GM21423 (cell line): ENCODE results near the gene ERGIC1.
"Not testable (repeated sequence)": the region's sequence is repeated elsewhere in the genome, so short reads cannot be mapped to it uniquely, and the experiment has no call there.

Experiments used
- ATAC-seq: cut with Tn5 transposase; IDR thresholded peaks from one replicate; pipeline ENCODE4 v1.9.1; 2021; ENCODE audit warnings: mild to moderate bottlenecking, moderate library complexity; ENCODE audit not compliant: unreplicated experiment

ERGIC1 gene

DNA sequence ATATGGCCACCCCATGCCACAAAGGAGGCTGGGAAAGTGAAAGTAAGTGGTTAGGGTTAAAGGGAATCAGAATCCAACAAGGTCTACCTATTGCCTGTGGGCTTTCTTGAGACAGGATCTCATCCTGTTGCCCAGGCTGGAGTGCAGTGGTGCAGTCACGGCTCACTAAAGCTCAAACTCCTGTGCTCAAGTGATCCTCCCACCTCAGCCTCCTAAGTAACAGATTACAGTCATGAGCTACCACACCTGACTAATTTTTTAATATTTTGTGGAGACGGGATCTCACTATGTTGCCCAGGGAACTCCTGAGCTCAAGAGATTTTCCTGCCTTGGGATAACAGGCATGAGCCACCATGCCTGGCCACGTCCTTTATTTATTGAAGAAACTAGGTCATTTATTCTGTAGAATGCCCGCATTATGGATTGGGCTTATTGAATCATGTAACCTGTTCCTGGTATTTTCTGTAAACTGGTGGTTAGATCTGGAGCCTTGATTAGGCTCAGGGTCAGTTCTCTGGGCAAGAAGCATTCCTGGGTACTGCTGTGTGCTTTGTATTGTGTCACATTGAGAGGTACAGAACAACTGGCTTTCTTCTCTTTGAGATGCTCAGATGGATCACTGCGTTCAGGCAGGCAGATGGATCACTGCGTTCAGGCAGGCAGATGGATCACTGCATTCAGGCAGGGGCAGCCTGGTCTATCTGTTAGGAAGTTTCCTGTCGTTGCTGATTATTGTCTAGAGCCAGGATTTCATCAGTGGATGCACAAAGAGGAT, 41.6 kb downstream of the ERGIC1 start:
- ATAC-seq: no peak

DNA sequence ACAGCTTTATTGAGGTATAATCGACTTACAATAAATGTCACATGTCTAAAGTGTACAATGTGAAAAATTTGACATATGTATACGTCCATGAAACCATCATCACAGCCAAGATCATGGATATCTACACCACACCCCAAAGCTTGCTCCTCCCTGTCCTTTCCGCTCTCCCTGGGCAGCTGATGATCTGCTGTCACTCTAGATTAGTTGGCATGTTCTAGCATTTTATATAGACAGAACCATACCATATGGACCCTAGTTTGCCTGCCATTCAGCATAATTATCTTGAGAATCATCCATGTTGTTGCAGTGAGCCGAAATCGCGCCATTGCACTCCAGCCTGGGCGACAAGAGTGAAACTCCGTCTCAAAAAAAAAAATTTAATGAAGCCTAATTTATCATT, 42.5 kb downstream of the ERGIC1 start:
- no peak for ATAC-seq

DNA sequence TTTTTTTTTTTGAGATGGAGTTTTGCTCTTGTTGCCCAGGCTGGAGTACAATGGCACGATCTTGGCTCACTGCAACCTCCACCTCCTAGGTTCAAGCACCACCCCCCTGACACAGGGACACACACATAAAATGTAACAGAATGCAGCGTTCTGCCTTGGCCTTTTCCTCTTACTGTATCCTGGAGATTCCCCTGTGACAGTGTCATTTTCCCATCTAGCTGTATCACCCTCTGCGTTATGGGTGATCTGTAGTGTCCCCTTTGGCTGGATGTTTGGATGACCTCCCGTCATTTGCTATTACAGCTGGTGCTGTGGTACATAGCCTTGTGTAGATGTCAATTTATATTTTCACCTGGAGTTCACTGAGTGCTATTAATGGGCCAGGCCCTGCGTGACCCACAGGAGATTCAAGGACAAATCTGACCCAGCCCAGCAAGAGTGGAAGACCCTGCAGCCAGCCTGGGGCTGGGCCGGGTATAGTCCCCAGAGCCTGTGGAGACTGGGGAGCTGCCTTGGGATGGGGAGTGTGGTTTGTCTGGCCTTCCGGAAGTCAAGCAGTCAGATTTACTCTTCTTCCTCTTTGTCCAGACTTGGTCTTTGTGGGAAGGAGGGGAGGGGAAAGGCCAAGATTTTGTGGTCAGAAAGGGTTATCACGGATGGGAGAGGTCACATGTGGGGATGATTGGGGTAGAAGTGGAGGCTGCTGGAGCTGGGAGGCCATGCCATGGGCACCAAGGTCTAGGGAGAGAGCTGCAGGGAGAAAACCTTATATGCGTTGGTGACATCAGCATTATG, 43.6 kb downstream of the ERGIC1 start:
- no peak for ATAC-seq

DNA sequence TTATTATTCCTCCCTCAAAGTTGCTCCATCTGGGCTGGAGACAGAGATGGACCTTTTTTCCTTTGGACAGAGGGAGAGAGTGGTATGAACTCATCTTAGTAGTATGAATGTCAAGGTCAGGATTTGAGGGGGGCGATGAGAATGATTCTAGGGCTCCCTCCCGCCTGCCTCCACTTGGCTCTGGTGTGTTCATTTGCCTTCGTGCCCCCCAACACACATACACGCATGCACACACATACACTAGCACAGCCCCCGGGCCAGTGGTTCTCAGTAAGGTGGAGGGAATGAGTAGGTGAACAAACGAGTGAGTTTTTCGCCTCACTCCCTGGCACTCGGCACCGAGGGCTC, 44.5 kb downstream of the ERGIC1 start:
- ATAC-seq: no peak

DNA sequence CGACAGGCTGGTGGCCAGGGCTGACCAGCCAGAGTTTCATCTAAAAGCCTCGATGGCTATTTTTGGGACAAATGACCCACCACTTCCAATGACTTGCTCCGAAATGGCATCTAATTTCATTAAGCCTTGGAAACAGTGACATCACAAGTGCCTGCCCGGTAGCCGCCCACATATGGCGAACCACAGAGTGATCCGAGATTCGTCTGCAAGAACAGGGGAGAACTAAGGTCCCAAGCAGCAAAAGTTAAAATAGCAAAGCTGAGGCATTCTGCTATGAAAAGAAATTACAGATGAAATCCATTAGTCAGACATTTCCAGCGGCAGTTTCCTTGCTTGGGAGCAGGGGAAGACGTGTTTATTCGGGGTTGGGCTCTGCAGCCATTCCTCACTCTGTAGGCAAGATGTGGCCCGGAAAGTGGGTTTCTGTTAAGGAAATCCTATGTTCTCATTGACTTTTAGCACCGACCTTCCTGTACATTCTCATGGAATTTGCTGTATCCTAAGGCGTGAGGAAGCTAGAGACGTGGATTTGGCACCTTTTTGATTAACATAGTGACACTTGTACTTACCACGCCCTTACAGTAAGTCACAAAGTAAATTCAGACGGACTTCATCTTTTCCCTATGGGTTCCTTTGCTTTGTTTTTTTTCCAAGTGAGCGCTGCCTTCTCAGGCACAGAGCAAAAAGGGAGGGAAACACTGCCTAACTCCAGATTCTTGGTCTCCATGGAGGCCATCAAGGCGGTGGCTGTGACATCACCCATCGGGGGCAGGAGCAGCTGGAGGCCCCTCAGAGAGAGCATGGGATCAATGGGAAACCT, 45.1 kb downstream of the ERGIC1 start:
- ATAC-seq: no peak

DNA sequence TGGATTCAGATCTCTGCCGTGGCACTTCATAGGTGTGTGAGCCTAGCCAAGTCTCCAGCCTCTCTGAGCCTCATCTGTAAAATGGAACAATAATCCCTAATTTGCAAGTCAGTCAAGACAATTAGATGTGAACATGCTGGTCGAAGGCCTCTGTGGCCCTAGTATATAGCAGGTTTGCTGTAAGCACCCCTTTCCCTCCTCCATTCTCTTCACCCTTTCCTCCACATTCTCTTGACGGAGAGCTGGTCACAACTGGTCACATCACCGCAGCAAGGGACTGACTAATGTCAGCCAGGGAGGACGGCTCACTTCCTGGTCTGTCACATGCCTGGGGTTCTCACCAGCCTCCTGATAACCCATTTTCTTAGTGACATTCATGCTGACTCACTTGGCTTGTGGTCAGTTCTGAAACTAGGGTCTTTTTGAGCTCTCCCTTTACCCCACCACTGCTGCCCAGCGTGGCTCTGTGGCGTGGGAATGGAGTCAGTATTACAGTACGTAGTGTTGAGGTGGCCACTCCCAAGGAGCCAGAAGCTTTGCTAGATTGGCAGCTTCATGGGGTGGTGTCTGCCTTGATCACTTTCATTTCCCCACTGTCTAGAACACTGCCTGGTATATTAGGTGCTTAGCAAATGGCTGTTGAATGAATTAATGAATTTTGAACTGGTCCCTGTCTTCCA, 47.8 kb downstream of the ERGIC1 start:
- peak; percentile 74 for ATAC-seq

DNA sequence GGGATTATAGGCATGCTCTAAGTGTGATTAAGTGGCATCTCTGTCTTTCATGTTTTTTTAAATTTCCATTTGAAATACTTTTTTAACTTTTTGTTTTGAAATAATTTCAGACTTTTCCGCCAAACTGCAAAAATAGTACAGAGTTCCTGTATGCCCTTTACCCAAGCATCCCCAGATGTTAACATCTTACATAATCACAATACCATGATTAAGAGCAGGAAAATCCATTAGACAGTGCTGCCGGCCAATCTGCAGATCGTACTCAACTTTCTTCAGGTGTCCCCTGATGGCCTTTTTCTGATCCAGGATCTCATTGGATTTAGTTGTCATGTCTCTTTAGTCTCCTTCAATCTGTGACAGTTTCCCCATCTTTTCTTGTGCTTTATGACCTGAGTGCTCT, 49.0 kb downstream of the ERGIC1 start:
- ATAC-seq: no peak

DNA sequence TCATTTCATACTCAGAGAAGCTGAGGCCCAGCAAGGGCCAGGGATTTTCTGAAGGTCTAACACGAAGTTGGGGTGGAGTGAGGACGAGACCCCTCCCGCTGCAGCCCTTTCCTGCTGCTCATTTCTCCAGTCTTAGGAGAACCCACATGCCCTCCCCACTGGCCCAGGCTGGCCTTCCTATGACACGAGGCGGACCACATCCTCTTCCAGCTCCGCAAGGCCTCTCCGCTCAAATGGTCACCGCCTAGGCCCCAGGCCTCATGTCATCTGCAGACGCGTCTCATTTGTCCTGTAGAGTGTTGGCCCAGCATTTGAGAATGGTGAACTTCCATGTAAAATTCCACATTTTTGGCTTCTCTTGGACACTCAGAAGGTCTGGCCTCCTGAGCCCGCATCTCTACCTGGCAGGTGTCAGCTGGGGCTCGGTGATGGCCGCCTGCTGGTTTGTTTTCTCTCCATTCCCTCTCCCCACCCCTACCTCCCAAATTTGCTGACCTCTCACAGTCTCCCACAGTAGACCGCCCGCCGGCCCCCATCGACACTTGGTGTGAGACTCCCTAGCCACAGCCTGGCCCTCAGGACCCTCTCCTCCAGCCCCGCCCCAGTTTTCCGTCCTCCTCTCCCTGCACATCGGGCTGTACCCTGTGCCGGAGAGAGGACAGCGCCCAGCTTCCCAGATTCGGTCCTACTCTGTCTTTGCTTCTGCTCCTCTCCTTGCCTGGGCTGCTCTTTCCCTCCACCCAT, 51.7 kb downstream of the ERGIC1 start:
- no peak for ATAC-seq

DNA sequence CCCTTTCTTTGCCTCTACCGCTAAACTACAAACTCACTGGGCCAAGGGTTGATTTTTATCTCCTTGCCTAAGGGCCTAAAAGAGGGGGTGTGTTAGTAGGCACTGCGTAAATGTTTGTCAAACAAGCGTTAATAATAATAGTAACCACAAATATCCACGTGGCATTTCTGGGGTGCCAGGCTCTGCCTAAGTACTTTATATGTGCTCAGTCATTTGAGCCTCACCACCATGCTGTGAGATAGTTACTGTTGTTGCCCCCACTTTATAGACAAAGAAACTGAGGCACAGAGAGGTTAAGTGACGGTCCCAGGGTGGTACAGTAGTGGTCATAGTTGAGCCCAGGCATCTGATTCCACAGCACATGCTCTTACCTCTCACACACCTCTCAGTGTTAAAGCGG, 52.4 kb downstream of the ERGIC1 start:
- ATAC-seq: no peak

DNA sequence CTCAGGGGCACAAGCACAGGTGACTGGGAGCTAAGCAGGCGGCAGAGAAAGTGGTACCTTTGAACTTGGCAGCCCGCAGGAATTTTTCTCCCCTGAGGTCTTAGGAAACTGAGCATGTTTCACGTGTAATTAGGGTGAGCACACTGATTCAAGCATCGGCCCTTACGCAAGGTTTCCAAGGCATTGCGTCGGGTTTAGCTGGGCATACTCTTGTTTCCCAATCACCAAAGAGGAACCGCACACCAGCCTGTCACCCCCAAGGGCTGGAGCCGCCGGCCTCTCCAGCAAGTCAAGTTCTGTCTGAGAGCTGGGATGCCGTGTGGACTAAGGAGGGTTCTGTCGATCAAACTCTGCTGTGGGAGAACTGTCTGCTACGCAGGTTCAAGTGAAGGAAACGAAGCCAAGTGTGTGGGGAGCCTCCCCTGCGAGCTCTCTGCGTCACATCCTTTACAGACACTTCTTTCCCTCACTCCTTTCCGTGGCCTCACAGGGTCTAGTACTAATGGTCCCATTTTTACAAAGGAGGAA, 53.0 kb downstream of the ERGIC1 start:
- no peak for ATAC-seq

DNA sequence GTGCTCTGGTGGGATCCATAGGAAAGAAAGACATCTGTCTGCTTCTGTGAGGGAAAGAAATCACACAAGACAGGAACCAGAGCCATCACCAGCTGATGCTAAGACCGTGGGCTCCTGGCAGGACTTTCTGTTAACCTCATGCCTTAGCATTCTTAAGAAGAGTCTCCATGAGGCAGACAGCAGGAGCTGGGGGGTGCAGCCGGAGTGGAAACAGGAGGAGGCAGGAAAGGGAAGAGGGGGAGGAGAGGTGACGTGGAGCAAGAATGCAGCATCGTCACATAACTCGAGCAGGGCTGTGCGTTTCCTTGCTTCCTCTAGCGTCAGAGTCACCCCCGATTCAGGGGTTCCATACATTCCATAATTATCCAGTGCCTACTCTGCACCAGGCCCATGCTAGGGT, 53.6 kb downstream of the ERGIC1 start:
- ATAC-seq: no peak

DNA sequence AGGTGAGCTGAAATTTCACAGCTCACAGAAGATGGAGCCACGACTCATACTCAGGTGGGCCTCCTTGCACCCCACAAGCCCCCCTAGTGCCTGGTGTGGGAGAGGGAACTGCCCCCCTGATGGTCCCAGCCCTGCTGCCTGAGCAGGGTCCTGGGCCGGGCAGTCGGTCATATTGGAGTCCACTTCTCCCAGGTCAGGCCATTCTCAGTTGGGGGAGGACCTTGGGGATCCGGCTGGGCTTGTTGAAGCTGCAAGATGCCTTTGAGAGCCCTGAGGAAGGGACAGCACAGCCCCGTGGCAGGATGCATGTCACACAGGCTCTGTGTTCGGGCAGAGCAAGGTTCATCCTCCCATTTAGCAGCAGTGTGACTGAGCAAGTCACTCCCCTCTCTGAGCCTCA, 56.6 kb downstream of the ERGIC1 start:
- no peak for ATAC-seq

DNA sequence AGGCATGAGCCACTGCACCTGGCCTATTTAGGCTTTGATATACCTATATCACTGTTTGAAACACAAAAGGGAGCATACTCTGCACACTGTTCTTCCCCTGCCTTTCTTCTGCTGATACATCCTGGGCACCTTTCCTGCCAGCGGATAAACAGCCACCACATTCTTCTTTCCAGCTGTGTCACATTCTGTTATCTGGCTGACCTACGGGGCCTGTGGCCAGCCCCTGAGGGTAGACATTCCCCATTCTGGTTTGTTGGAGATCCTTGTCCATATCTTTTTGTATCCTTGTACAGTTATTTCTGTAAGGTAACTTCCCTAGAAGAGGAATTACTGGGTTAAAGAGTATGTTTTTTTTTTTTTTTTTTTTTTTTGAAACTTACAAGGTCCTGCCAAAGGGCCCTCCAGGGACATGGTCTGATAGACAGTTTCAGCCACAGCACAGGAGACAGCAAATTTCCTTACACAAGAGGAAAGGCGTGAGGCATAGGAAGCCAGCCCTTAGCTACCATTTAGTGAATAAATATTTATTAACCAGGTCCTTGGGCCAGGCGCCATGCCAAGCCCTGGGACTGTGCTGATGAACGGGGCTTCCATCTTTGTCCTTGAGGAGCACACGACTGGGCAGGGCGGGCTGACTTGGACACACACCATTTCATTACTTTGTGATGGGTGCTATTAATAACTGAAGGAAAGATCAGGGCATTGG, 57.8 kb downstream of the ERGIC1 start:
- ATAC-seq: no peak

DNA sequence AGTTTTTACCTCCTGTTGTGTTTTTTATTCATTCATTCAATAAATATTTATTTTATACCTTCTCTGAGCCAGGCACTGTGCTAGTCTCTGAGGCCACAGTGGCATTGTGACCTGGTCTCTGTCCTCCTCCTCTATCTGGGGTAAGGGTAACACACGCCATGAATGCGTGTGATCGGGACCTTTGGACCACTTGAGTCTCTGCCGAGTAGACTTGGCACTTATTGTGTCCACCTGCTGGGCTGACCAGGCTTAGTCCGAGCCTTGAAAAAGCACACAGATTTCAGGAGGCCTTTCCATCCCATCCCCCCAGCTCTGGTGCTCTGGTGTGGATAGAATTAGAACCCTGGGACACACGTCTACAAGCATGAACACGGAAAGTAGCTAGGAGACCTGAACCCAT, 58.7 kb downstream of the ERGIC1 start:
- ATAC-seq: no peak

DNA sequence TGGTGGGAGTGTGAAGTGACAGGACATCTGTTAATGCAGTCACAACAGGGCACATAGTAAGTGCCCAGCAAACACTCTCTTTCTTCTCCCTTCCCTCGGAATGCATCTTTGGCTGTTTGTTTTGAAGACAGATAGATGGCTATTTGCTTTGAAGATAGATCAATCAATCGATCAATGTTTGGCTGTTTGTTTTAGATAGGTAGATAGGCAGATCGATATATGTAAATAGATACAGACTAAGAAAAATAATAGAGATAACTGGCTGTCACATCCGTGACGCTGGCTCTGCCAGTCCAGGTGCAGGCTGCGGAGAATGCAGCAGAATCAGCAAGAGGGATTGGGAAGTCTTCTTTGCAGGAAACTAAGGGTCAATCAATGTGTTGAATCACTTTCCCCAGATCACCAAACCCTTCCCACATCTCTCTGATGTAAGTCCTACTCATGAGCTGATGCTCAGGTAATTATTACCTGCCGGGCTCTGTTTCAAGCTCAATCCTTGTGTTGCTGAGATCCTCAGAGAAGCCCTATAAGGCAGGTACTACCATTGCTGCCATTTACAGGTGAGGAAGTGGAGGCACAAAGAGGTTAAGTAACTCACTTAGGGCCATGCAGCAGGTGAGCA, 60.8 kb downstream of the ERGIC1 start:
- ATAC-seq: no peak

DNA sequence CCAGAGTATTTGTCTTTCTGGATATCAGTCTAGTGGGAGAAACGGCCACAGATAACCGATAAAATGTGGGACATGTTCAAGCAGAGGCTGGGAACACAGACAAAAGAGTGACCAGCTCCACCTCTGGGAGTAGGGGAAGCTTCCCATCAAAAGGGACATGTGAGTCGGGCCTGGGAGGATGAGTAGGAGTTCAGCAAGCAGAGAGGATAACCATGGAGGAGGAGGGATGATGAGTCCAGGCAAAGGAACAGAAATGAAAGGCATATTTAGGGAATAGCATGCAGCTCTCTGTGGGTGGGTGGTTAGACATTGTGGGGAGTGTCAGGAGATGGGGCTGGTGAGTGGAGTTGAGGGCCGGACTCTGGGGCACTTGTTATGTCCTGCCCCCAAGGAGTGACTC, 61.5 kb downstream of the ERGIC1 start:
- ATAC-seq: no peak

DNA sequence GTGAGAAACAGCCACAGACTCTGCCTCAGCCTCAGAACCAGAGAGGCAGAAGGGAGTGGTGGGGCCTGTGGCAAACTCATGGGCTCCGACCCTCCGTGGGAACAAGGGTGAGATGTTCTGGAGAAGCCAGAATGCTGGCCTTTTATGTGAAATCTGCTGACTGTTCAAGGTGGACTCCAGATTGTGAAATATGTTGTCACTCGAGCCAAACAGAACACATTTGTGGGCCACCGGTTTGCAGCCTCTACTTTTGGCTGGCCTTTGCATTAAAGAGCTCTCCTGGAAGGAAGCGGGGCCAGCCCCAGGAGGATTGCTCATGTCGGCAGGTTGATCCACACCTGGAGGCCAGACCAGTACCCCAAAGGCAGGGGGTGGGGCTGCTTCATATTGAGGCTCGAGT, 62.4 kb downstream of the ERGIC1 start:
- no peak for ATAC-seq

DNA sequence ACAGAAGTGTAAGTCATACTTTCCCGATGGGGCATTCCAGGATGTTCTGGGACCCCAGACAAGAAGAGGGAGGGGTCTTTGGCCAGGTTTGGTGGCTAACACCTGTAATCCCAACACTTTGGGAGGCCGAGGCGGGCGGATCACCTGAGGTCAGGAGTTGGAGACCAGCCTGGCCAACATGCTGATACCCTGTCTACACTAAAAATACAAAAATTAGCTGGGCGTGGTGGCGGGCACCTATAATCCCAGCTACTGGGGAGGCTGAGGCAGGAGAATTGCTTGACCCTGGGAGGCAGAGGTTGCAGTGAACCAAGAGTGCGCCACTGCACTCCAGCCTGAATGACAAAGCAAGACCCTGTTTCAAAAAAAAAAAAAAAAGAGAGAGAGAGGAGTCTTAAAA, 63.0 kb downstream of the ERGIC1 start:
- not testable (repeated sequence) for ATAC-seq
